Measurements from ENCODE around the gene PAX5. TPM values are rescaled to one million over a fixed set of nuclear protein-coding genes. Genes with fewer than 3 reads are reported as not detected.
"Not testable (repeated sequence)": the region's sequence is repeated elsewhere in the genome, so short reads cannot be mapped to it uniquely, and the experiment has no call there.

PAX5 gene
- polyA plus RNA-seq (not detected in 2 replicates), polyA minus RNA-seq (not detected in 2 replicates)

DNA sequence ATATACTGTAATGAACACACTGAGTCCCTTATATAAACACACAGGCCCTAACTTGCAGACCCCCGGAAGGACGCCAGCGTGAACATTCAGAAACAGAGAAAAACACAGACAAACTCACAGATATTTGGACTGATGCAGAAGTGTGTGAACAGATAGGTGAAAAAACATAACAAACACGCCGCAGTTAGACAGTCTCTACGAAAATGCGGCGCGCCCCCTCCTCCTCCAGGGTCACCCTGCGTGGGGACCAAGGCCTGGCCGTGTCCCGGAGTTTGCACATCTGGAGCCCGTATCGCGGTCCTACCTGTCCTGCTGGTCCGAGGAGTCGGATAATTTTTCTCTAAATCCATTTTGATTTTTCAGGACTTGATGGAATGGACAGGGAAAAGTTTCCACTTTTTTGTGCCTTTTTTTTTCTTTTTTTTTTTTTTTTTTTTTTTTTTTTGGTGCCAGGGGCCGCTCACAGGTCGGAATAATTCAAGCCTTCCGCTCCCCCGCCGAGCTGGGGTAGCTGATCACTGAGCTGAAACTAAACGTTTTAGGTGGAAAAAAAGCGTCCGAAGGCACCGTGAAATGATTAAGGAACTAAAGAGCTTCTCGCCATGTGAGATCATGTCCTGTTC lies at the start of gene PAX5:
Gene PAX5, minus strand, starts transcription at position 587 of the 623 bp plus-strand sequence. Its CDS starts 237 bp downstream, at position 350.
- H3K9me3 ChIP-seq (ENCODE audit: low read length) = no peaks in the 10 kb centered on the region
- TF ChIP-seq MXI1 (conservative IDR thresholded peaks at IDR 0.05; ENCODE audit: poor library complexity, severe bottlenecking) (no peak), POLR2AphosphoS5 (IDR thresholded peaks at IDR 0.05) (no peak), EZH2 (IDR thresholded peaks at IDR 0.05; ENCODE audit: borderline replicate concordance, insufficient read depth, low read length, poor library complexity, severe bottlenecking) (no peak), SMC3 (conservative IDR thresholded peaks at IDR 0.05; ENCODE audit: poor library complexity) (no peak), TAF1 (IDR thresholded peaks at IDR 0.05; ENCODE audit: low read depth) (no peak)
- no peaks in the 10 kb centered on the region for H3K79me2 ChIP-seq (replicated peaks; ENCODE audit: insufficient read depth, low read length)
- no peaks in the 10 kb centered on the region for H3F3A ChIP-seq (ENCODE audit: insufficient read depth, low read length, poor library complexity, severe bottlenecking)
- no peak within 1 kb of the TSS for H3K9ac ChIP-seq (ENCODE audit: low read length)
- H3K4me2 ChIP-seq (ENCODE audit: low read length) = no peak within 1 kb of the TSS
- peaks cover 100% of the 10 kb centered on the region for H3K27me3 ChIP-seq (ENCODE audit: insufficient read depth, low read depth, low read length)
- H2AFZ ChIP-seq (ENCODE audit: low read depth, low read length) = no peak within 1 kb of the TSS
- no peak within 1 kb of the TSS for H3K27ac ChIP-seq (ENCODE audit: low read length)
- no peaks in the 10 kb centered on the region for H3K9me2 ChIP-seq (ENCODE audit: insufficient read depth, low read length)
- no peaks in the 10 kb centered on the region for H3K36me3 ChIP-seq (ENCODE audit: insufficient read depth, low read length)
- no peak within 1 kb of the TSS for H3K4me3 ChIP-seq (ENCODE audit: low read length)
- no peaks in the 10 kb centered on the region for H4K20me1 ChIP-seq (ENCODE audit: insufficient read depth)

DNA sequence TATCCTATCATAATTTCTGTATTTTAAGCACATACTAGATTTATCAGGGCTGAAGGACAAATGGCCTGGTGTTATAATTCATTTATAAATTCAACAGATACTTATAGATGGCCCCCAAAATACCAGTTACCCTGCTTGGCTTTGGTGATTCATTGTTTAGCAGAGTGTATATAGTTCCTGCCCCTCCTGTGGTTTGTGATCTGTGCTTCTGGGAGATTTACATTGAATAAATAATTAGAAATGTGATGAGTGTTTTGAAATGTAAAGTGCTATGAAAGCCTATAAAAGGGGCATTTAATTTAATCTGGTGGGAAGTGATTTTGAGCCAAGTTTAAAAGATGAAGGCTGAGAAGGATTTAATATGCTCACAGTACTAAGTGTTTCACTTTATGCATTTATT lies 49.6 kb upstream of the PAX5 start:
- TF ChIP-seq RAD21 (conservative IDR thresholded peaks at IDR 0.05) = no peak
- no peak for TF ChIP-seq EP300 (conservative IDR thresholded peaks at IDR 0.05; ENCODE audit: poor library complexity, severe bottlenecking)
- TF ChIP-seq REST (IDR thresholded peaks at IDR 0.05; ENCODE audit: borderline replicate concordance) = no peak
- TF ChIP-seq MXI1 (conservative IDR thresholded peaks at IDR 0.05; ENCODE audit: poor library complexity, severe bottlenecking) = no peak
- no peak for TF ChIP-seq TAF1 (IDR thresholded peaks at IDR 0.05; ENCODE audit: low read depth)
- Histone ChIP-seq H3K9me3 (ENCODE audit: low read length) (no peaks in the 10 kb centered on the region), H3K4me2 (ENCODE audit: low read length) (no peak overlapping the region), H3K27ac (ENCODE audit: low read length) (no peak overlapping the region), H3K27me3 (ENCODE audit: insufficient read depth, low read depth, low read length) (peaks cover 2% of the 10 kb centered on the region), H3K9me2 (ENCODE audit: insufficient read depth, low read length) (no peaks in the 10 kb centered on the region), H4K20me1 (ENCODE audit: insufficient read depth) (no peaks in the 10 kb centered on the region), H3K36me3 (ENCODE audit: insufficient read depth, low read length) (peaks cover 10% of the 10 kb centered on the region), H3K79me2 (replicated peaks; ENCODE audit: insufficient read depth, low read length) (peaks cover 11% of the 10 kb centered on the region), H2AFZ (ENCODE audit: low read depth, low read length) (no peak overlapping the region), H3K9ac (ENCODE audit: low read length) (no peak overlapping the region), H3K4me3 (ENCODE audit: low read length) (no peak overlapping the region), H3F3A (ENCODE audit: insufficient read depth, low read length, poor library complexity, severe bottlenecking) (no peaks in the 10 kb centered on the region)

DNA sequence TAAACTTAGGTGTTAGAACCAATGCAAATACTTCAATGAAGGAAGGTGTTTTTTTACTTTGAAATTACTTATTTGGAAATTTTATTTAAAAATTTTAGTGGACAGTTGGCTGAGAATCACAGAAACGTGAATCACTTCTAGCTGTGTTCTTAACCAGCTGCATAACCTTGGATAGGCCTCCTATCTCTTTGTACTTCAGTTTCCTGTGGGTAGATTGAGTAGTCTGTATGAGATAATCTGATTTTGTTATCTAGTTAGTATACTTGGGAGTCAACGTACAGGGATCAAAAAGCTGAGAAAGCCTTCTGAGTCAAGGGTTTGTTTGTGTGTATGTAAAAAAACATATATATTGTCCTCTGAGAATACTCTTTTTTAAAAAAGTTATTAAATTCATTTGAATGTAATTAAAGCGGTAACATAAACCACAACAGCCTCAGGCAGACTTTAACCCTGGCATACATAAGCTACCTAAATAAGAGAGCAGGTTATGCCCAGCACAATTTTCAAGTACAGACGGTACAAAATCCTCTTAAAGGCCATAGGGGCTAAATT lies 48.2 kb upstream of the PAX5 start:
- no peaks in the 10 kb centered on the region for H3K9me3 ChIP-seq (ENCODE audit: low read length)
- H3K27ac ChIP-seq (ENCODE audit: low read length) = no peak overlapping the region
- H3K4me2 ChIP-seq (ENCODE audit: low read length) = no peak overlapping the region
- TF ChIP-seq EZH2 (IDR thresholded peaks at IDR 0.05; ENCODE audit: borderline replicate concordance, insufficient read depth, low read length, poor library complexity, severe bottlenecking) = no peak
- TF ChIP-seq POLR2AphosphoS5 (IDR thresholded peaks at IDR 0.05) = no peak
- TF ChIP-seq SMC3 (conservative IDR thresholded peaks at IDR 0.05; ENCODE audit: poor library complexity) = no peak
- TF ChIP-seq, protein P1, sequence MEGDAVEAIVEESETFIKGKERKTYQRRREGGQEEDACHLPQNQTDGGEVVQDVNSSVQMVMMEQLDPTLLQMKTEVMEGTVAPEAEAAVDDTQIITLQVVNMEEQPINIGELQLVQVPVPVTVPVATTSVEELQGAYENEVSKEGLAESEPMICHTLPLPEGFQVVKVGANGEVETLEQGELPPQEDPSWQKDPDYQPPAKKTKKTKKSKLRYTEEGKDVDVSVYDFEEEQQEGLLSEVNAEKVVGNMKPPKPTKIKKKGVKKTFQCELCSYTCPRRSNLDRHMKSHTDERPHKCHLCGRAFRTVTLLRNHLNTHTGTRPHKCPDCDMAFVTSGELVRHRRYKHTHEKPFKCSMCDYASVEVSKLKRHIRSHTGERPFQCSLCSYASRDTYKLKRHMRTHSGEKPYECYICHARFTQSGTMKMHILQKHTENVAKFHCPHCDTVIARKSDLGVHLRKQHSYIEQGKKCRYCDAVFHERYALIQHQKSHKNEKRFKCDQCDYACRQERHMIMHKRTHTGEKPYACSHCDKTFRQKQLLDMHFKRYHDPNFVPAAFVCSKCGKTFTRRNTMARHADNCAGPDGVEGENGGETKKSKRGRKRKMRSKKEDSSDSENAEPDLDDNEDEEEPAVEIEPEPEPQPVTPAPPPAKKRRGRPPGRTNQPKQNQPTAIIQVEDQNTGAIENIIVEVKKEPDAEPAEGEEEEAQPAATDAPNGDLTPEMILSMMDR (IDR thresholded peaks at IDR 0.05; ENCODE audit: poor library complexity, severe bottlenecking) = no peak
- TF ChIP-seq TAF1 (IDR thresholded peaks at IDR 0.05; ENCODE audit: low read depth) = no peak
- no peak for TF ChIP-seq RAD21 (conservative IDR thresholded peaks at IDR 0.05)
- no peak overlapping the region for H3K4me3 ChIP-seq (ENCODE audit: low read length)
- H2AFZ ChIP-seq (ENCODE audit: low read depth, low read length) = no peak overlapping the region
- H3K27me3 ChIP-seq (ENCODE audit: insufficient read depth, low read depth, low read length) = peaks cover 2% of the 10 kb centered on the region
- H3K36me3 ChIP-seq (ENCODE audit: insufficient read depth, low read length) = peaks cover 10% of the 10 kb centered on the region
- no peaks in the 10 kb centered on the region for H4K20me1 ChIP-seq (ENCODE audit: insufficient read depth)
- peaks cover 11% of the 10 kb centered on the region for H3K79me2 ChIP-seq (replicated peaks; ENCODE audit: insufficient read depth, low read length)
- no peaks in the 10 kb centered on the region for H3K9me2 ChIP-seq (ENCODE audit: insufficient read depth, low read length)
- no peaks in the 10 kb centered on the region for H3F3A ChIP-seq (ENCODE audit: insufficient read depth, low read length, poor library complexity, severe bottlenecking)
- H3K9ac ChIP-seq (ENCODE audit: low read length) = no peak overlapping the region

DNA sequence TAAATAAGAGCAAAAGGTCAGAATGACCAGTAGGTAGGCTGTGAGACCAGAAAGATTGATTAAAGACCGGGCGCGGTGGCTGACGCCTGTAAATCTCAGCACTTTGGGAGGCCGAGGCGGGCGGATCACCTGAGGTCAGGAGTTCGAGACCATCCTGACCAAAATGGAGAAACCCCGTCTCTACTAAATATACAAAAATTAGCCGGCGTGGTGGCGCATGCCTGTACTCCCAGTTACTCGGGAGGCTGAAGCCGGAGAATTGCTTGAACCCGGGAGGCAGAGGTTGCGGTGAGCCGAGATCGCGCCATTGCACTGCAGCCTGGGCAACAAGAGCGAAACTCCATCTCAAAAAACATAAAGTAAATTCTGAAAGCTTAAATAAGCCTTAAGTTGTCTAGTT lies 47.4 kb upstream of the PAX5 start:
- not testable (repeated sequence) for H2AFZ ChIP-seq (ENCODE audit: low read depth, low read length); H3F3A ChIP-seq (ENCODE audit: insufficient read depth, low read length, poor library complexity, severe bottlenecking); H3K4me2 ChIP-seq (ENCODE audit: low read length); H3K9me2 ChIP-seq (ENCODE audit: insufficient read depth, low read length); H3K9ac ChIP-seq (ENCODE audit: low read length); H3K27ac ChIP-seq (ENCODE audit: low read length); H3K36me3 ChIP-seq (ENCODE audit: insufficient read depth, low read length); H3K9me3 ChIP-seq (ENCODE audit: low read length); H3K27me3 ChIP-seq (ENCODE audit: insufficient read depth, low read depth, low read length); H4K20me1 ChIP-seq (ENCODE audit: insufficient read depth)
- Histone ChIP-seq H3K79me2 (replicated peaks; ENCODE audit: insufficient read depth, low read length) (peaks cover 11% of the 10 kb centered on the region), H3K4me3 (ENCODE audit: low read length) (peak overlapping the region; percentile 90)
